Loucy (cell line): ENCODE results near the gene PIBF1.
"Not testable (repeated sequence)": the region's sequence is repeated elsewhere in the genome, so short reads cannot be mapped to it uniquely, and the experiment has no call there.

Experiments
- H2AFZ ChIP-seq: fragments of 200-600 bp; sonication (generic); 2 replicates; pipeline ENCODE4 v1.6.0; 2016; ENCODE audit warnings: antibody characterized with exemption, mild to moderate bottlenecking, low read length, moderate library complexity
- H3F3A ChIP-seq: fragments of 200-600 bp; 2 replicates; pipeline ENCODE4 v1.6.0; 2016; ENCODE audit warnings: antibody characterized with exemption, low read depth, mild to moderate bottlenecking
- H3K27me3 ChIP-seq: fragments of 200-600 bp; sonication (generic); 2 replicates; pipeline ENCODE4 v1.6.1; 2014; ENCODE audit warnings: low read length, mild to moderate bottlenecking; ENCODE audit not compliant: insufficient read depth, poor library complexity, severe bottlenecking
- H3K36me3 ChIP-seq: fragments of 200-600 bp; sonication (generic); 2 replicates; pipeline ENCODE4 v1.6.1; 2016; ENCODE audit warnings: low read length; ENCODE audit not compliant: insufficient read depth
- H3K4me1 ChIP-seq: fragments of 200-600 bp; sonication (generic); 2 replicates; pipeline ENCODE4 v1.5.1; 2014; ENCODE audit warnings: low read length, mild to moderate bottlenecking; ENCODE audit not compliant: insufficient read depth, poor library complexity, severe bottlenecking
- H3K4me2 ChIP-seq: fragments of 200-600 bp; sonication (generic); 2 replicates; pipeline ENCODE4 v1.6.0; 2014; ENCODE audit warnings: antibody characterized with exemption, low read length, low read depth, mild to moderate bottlenecking; ENCODE audit not compliant: poor library complexity, severe bottlenecking
- H3K4me3 ChIP-seq: fragments of 200-600 bp; sonication (generic); 2 replicates; pipeline ENCODE4 v1.5.1; 2014; ENCODE audit warnings: low read length, mild to moderate bottlenecking, mixed read lengths; ENCODE audit not compliant: poor library complexity, severe bottlenecking
- H3K79me2 ChIP-seq: fragments of 200-600 bp; sonication (generic); 2 replicates; pipeline ENCODE4 v1.6.1; 2014; ENCODE audit warnings: low read length; ENCODE audit not compliant: insufficient read depth
- H3K9ac ChIP-seq: fragments of 200-600 bp; sonication (generic); 2 replicates; pipeline ENCODE4 v1.6.0; 2014; ENCODE audit warnings: mild to moderate bottlenecking, low read depth, low read length, moderate library complexity; ENCODE audit not compliant: poor library complexity, severe bottlenecking
- H3K9me2 ChIP-seq: fragments of 200-600 bp; sonication (generic); replicated peaks from 2 replicates; pipeline ENCODE4 v1.6.1; 2016; ENCODE audit warnings: low read depth, low read length, mixed read lengths
- H3K9me3 ChIP-seq: fragments of 200-600 bp; sonication (generic); 2 replicates; pipeline ENCODE4 v1.6.1; 2014; ENCODE audit warnings: mild to moderate bottlenecking, antibody characterized with exemption, low read length, low read depth; ENCODE audit not compliant: insufficient read depth
- H4K20me1 ChIP-seq: fragments of 200-600 bp; sonication (generic); 2 replicates; pipeline ENCODE4 v1.6.0; 2014; ENCODE audit warnings: antibody characterized with exemption, low read length, mild to moderate bottlenecking; ENCODE audit not compliant: insufficient read depth, poor library complexity, severe bottlenecking
- CTCF ChIP-seq: fragments of 200-600 bp; sonication (generic); conservative IDR thresholded peaks from 2 replicates; pipeline ENCODE4 v1.5.1; 2014; ENCODE audit warnings: mild to moderate bottlenecking, antibody characterized with exemption, low read length
- EZH2phosphoT487 ChIP-seq: fragments of 200-600 bp; IDR thresholded peaks from 2 replicates; pipeline ENCODE4 v1.6.1; 2018; ENCODE audit warnings: antibody characterized with exemption, mild to moderate bottlenecking, moderate library complexity, borderline replicate concordance

The PIBF1 gene

GRCh38 chr13:72774019-72774418 lies 7.9 kb upstream of the PIBF1 start:
- H3K36me3 ChIP-seq: peaks cover 85% of the 10 kb centered on the region
- H3K9ac ChIP-seq: no peak overlapping the region
- peaks cover 30% of the 10 kb centered on the region for H3K79me2 ChIP-seq
- no peaks in the 10 kb centered on the region for H3K9me3 ChIP-seq
- no peaks in the 10 kb centered on the region for H3K9me2 ChIP-seq
- H3K4me2 ChIP-seq: no peak overlapping the region
- no peak for TF ChIP-seq EZH2phosphoT487
- TF ChIP-seq CTCF: no peak
- no peaks in the 10 kb centered on the region for H3K27me3 ChIP-seq
- peaks cover 49% of the 10 kb centered on the region for H4K20me1 ChIP-seq
- H3F3A ChIP-seq: no peaks in the 10 kb centered on the region
- H2AFZ ChIP-seq: no peak overlapping the region
- H3K4me1 ChIP-seq: peaks cover 15% of the 10 kb centered on the region
- H3K4me3 ChIP-seq: no peak overlapping the region

- Histone ChIP-seq H3K36me3 (peaks cover 7% of the 10 kb centered on the region; the same call in 1 of the 2 replicates), H3K27me3 (no peaks in the 10 kb centered on the region), H4K20me1 (peaks cover 53% of the 10 kb centered on the region), H3F3A (no peaks in the 10 kb centered on the region), H3K79me2 (peaks cover 91% of the 10 kb centered on the region), H3K9me2 (no peaks in the 10 kb centered on the region), H3K4me1 (peaks cover 58% of the 10 kb centered on the region), H3K9me3 (no peaks in the 10 kb centered on the region), H3K4me3 (peak overlapping the region; percentile 90), H3K4me2 (peak overlapping the region; percentile 86), H2AFZ (no peak overlapping the region), H3K9ac (peak overlapping the region; percentile 84)
- no peak for TF ChIP-seq CTCF
- TF ChIP-seq EZH2phosphoT487: no peak
Observed at GRCh38 chr13:72782717-72783116, 784 bp downstream of the PIBF1 start.

- not testable (repeated sequence) for H2AFZ ChIP-seq, H3F3A ChIP-seq, H3K27me3 ChIP-seq, H3K9me2 ChIP-seq, H3K36me3 ChIP-seq, H3K9me3 ChIP-seq, H3K9ac ChIP-seq
- Histone ChIP-seq H4K20me1 (peaks cover 33% of the 10 kb centered on the region), H3K4me1 (peaks cover 48% of the 10 kb centered on the region), H3K79me2 (peaks cover 92% of the 10 kb centered on the region), H3K4me2 (peak overlapping the region; percentile 86), H3K4me3 (peak overlapping the region; percentile 67)
Observed at GRCh38 chr13:72784679-72785078, 2.7 kb downstream of the PIBF1 start.

GRCh38 chr13:72788831-72789230 lies 6.9 kb downstream of the PIBF1 start:
- Histone ChIP-seq H4K20me1 (peaks cover 14% of the 10 kb centered on the region), H3K9ac (no peak overlapping the region), H3K4me2 (peak overlapping the region; percentile 22), H3K4me1 (peaks cover 29% of the 10 kb centered on the region), H3K9me2 (no peaks in the 10 kb centered on the region), H2AFZ (no peak overlapping the region), H3F3A (no peaks in the 10 kb centered on the region), H3K79me2 (peaks cover 57% of the 10 kb centered on the region), H3K9me3 (no peaks in the 10 kb centered on the region), H3K36me3 (peaks cover 19% of the 10 kb centered on the region), H3K27me3 (no peaks in the 10 kb centered on the region), H3K4me3 (no peak overlapping the region)
- no peak for TF ChIP-seq EZH2phosphoT487
- TF ChIP-seq CTCF: no peak
